Measurements from ENCODE around the gene DST. TPM values are rescaled to one million over a fixed set of nuclear protein-coding genes. Genes with fewer than 3 reads are reported as not detected.

Gene DST
- total RNA-seq, 1 experiment from 2014 or later: 241 TPM

DNA sequence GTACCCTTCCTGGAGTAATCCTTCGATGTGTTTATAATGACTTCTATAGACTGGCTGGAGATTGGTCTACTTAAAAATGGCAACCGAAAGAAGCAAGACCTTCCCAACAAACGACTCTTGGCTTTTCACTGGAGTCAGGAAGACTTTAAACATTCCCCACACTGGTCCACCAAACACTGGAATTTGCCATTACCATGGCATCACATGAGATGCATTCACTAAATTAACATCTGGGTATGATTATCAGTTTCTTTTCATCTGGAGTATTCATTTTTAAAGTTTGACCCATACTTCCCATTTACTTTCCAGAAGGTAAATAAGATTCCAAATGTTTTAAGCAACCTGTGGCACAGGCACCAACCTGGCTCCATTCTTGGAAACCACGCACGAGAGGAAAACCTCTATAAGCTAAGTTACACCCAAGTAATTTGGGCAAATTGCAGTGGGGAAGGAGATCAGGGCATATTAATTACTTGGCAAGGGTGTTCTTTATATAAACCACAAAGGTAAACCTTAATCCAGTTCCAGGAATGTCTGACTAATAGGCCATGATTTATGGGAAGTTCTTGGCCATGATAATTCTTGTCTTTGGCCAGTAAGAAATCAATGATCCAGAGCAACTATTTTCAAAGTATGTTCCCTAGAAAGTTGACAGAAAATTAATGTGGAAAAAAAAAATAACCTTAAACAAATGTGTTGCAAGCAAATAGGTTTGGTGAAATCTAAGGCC is 205.4 kb downstream of the DST start:
- Histone ChIP-seq H3K27me3 (ENCODE audit: low read length) (no peaks in the 10 kb centered on the region), H3K79me2 (ENCODE audit: low read length) (no peaks in the 10 kb centered on the region), H3K27ac (ENCODE audit: low read length) (no peak overlapping the region), H4K20me1 (ENCODE audit: insufficient read depth, low read depth, low read length) (no peaks in the 10 kb centered on the region), H3K4me1 (ENCODE audit: low read length) (no peaks in the 10 kb centered on the region), H3K9me2 (replicated peaks; ENCODE audit: insufficient read depth, low read length) (no peaks in the 10 kb centered on the region), H3K4me3 (ENCODE audit: low read length) (no peak overlapping the region), H3K9ac (ENCODE audit: low read length) (no peak overlapping the region), H3K36me3 (ENCODE audit: insufficient read depth, low read length) (no peaks in the 10 kb centered on the region), H3K9me3 (ENCODE audit: low read length) (peaks cover 11% of the 10 kb centered on the region), H3K4me2 (ENCODE audit: low read depth, low read length, poor library complexity, severe bottlenecking) (no peak overlapping the region), H2AFZ (ENCODE audit: low read length) (no peak overlapping the region)
- no peak for DNase-seq

- H3K9me3 ChIP-seq (ENCODE audit: low read length): peaks cover 11% of the 10 kb centered on the region
- H3K4me1 ChIP-seq (ENCODE audit: low read length): no peaks in the 10 kb centered on the region
- no peak overlapping the region for H3K4me2 ChIP-seq (ENCODE audit: low read depth, low read length, poor library complexity, severe bottlenecking)
- no peaks in the 10 kb centered on the region for H3K36me3 ChIP-seq (ENCODE audit: insufficient read depth, low read length)
- no peak overlapping the region for H3K9ac ChIP-seq (ENCODE audit: low read length)
- H3K9me2 ChIP-seq (replicated peaks; ENCODE audit: insufficient read depth, low read length): no peaks in the 10 kb centered on the region
- no peak for DNase-seq
- no peak overlapping the region for H3K4me3 ChIP-seq (ENCODE audit: low read length)
- H3K27ac ChIP-seq (ENCODE audit: low read length): no peak overlapping the region
- no peaks in the 10 kb centered on the region for H3K27me3 ChIP-seq (ENCODE audit: low read length)
- H3K79me2 ChIP-seq (ENCODE audit: low read length): no peaks in the 10 kb centered on the region
- no peak overlapping the region for H2AFZ ChIP-seq (ENCODE audit: low read length)
- no peaks in the 10 kb centered on the region for H4K20me1 ChIP-seq (ENCODE audit: insufficient read depth, low read depth, low read length)
These were observed 206.9 kb downstream of the DST start for GRCh38 chr6:56435754-56436153.

DNA sequence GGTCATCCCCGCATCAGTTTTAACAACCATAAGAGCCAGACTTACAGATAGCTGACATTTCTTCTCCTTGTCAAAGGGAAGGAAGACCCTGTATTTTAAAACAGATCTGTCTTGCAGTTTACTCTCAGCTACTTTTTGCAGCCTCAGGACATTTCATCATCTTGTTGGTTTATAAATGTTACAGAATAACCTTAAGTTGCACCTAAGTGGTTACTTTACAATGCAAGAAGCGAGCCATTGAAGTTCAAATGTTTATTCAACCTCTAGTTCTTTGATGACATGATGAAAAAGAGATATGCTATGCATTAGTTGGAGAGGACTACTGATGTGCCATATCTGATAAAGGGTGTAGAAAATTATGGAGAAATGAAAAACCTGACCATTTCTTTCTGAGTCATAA is 207.4 kb downstream of the DST start:
- Histone ChIP-seq H3K4me3 (ENCODE audit: low read length) (no peak overlapping the region), H3K36me3 (ENCODE audit: insufficient read depth, low read length) (no peaks in the 10 kb centered on the region), H2AFZ (ENCODE audit: low read length) (no peak overlapping the region), H3K79me2 (ENCODE audit: low read length) (no peaks in the 10 kb centered on the region), H3K4me1 (ENCODE audit: low read length) (no peaks in the 10 kb centered on the region), H3K27me3 (ENCODE audit: low read length) (no peaks in the 10 kb centered on the region), H3K9ac (ENCODE audit: low read length) (no peak overlapping the region), H3K9me2 (replicated peaks; ENCODE audit: insufficient read depth, low read length) (no peaks in the 10 kb centered on the region), H4K20me1 (ENCODE audit: insufficient read depth, low read depth, low read length) (no peaks in the 10 kb centered on the region), H3K27ac (ENCODE audit: low read length) (no peak overlapping the region), H3K9me3 (ENCODE audit: low read length) (peaks cover 11% of the 10 kb centered on the region), H3K4me2 (ENCODE audit: low read depth, low read length, poor library complexity, severe bottlenecking) (no peak overlapping the region)
- DNase-seq: no peak

GRCh38 chr6:56434606-56435005 is 208.1 kb downstream of the DST start:
- Histone ChIP-seq H3K9me2 (replicated peaks; ENCODE audit: insufficient read depth, low read length) (no peaks in the 10 kb centered on the region), H3K4me2 (ENCODE audit: low read depth, low read length, poor library complexity, severe bottlenecking) (no peak overlapping the region), H3K4me1 (ENCODE audit: low read length) (no peaks in the 10 kb centered on the region), H3K9ac (ENCODE audit: low read length) (no peak overlapping the region), H3K4me3 (ENCODE audit: low read length) (no peak overlapping the region), H4K20me1 (ENCODE audit: insufficient read depth, low read depth, low read length) (no peaks in the 10 kb centered on the region), H3K9me3 (ENCODE audit: low read length) (peaks cover 5% of the 10 kb centered on the region), H3K36me3 (ENCODE audit: insufficient read depth, low read length) (no peaks in the 10 kb centered on the region), H3K79me2 (ENCODE audit: low read length) (no peaks in the 10 kb centered on the region), H3K27me3 (ENCODE audit: low read length) (no peaks in the 10 kb centered on the region), H2AFZ (ENCODE audit: low read length) (no peak overlapping the region), H3K27ac (ENCODE audit: low read length) (no peak overlapping the region)
- DNase-seq: no peak

DNA sequence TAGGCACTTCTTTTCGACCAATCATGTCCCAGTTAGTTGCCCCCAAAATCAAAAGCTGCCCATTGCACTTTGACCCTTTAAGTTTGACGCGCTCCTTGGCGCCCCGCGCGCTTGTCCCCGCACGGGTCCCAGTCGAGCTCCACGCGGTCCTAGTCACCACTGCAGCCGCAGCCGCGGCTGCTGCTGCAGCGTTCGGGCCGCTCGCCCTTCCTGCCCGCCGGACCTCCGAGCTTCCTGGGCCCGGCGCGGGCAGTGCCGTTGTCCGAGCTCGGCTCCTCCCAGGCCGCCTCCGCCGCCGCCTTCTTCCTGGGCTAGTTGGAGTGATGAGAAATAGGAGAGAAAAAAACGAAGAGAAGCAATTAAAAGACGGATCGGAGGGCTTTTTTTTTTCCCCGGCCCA is 209.6 kb downstream of the DST start:
- no peaks in the 10 kb centered on the region for H3K36me3 ChIP-seq (ENCODE audit: insufficient read depth, low read length)
- no peak overlapping the region for H3K4me2 ChIP-seq (ENCODE audit: low read depth, low read length, poor library complexity, severe bottlenecking)
- no peaks in the 10 kb centered on the region for H3K79me2 ChIP-seq (ENCODE audit: low read length)
- H3K4me3 ChIP-seq (ENCODE audit: low read length): no peak overlapping the region
- no peaks in the 10 kb centered on the region for H3K27me3 ChIP-seq (ENCODE audit: low read length)
- H3K4me1 ChIP-seq (ENCODE audit: low read length): no peaks in the 10 kb centered on the region
- H3K9ac ChIP-seq (ENCODE audit: low read length): no peak overlapping the region
- DNase-seq: no peak
- no peaks in the 10 kb centered on the region for H4K20me1 ChIP-seq (ENCODE audit: insufficient read depth, low read depth, low read length)
- H3K9me2 ChIP-seq (replicated peaks; ENCODE audit: insufficient read depth, low read length): no peaks in the 10 kb centered on the region
- H2AFZ ChIP-seq (ENCODE audit: low read length): no peak overlapping the region
- no peaks in the 10 kb centered on the region for H3K9me3 ChIP-seq (ENCODE audit: low read length)
- H3K27ac ChIP-seq (ENCODE audit: low read length): no peak overlapping the region

DNA sequence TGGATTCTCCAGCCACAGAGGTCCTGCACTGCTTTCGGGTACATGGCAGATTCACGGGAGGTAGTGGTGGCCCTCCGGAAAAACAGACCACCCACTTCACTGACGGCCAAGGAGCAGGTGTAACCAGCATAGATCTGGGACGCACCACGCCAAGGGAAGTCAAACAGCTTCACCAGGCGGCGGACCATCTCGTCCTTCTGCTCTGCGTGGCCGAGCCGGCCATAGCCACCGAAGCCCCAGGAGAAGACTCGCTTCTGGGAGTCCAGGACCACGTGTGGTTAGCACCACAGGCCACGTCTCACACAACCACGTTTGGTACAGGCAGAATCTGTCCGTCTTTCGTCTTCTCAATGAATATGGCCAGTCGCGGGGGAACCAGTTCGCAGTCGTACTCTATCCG is 210.5 kb downstream of the DST start:
- H3K36me3 ChIP-seq (ENCODE audit: insufficient read depth, low read length): no peaks in the 10 kb centered on the region
- no peaks in the 10 kb centered on the region for H3K4me1 ChIP-seq (ENCODE audit: low read length)
- H4K20me1 ChIP-seq (ENCODE audit: insufficient read depth, low read depth, low read length): no peaks in the 10 kb centered on the region
- no peaks in the 10 kb centered on the region for H3K79me2 ChIP-seq (ENCODE audit: low read length)
- no peak overlapping the region for H3K4me2 ChIP-seq (ENCODE audit: low read depth, low read length, poor library complexity, severe bottlenecking)
- no peak overlapping the region for H3K9ac ChIP-seq (ENCODE audit: low read length)
- no peaks in the 10 kb centered on the region for H3K9me3 ChIP-seq (ENCODE audit: low read length)
- H3K9me2 ChIP-seq (replicated peaks; ENCODE audit: insufficient read depth, low read length): no peaks in the 10 kb centered on the region
- no peak overlapping the region for H3K4me3 ChIP-seq (ENCODE audit: low read length)
- no peak for DNase-seq
- H3K27ac ChIP-seq (ENCODE audit: low read length): no peak overlapping the region
- no peaks in the 10 kb centered on the region for H3K27me3 ChIP-seq (ENCODE audit: low read length)
- no peak overlapping the region for H2AFZ ChIP-seq (ENCODE audit: low read length)

- Histone ChIP-seq H4K20me1 (ENCODE audit: insufficient read depth, low read depth, low read length) (no peaks in the 10 kb centered on the region), H3K4me3 (ENCODE audit: low read length) (no peak overlapping the region), H2AFZ (ENCODE audit: low read length) (no peak overlapping the region), H3K9me2 (replicated peaks; ENCODE audit: insufficient read depth, low read length) (no peaks in the 10 kb centered on the region), H3K79me2 (ENCODE audit: low read length) (no peaks in the 10 kb centered on the region), H3K9me3 (ENCODE audit: low read length) (no peaks in the 10 kb centered on the region), H3K4me2 (ENCODE audit: low read depth, low read length, poor library complexity, severe bottlenecking) (no peak overlapping the region), H3K36me3 (ENCODE audit: insufficient read depth, low read length) (no peaks in the 10 kb centered on the region), H3K27me3 (ENCODE audit: low read length) (no peaks in the 10 kb centered on the region), H3K27ac (ENCODE audit: low read length) (no peak overlapping the region), H3K9ac (ENCODE audit: low read length) (no peak overlapping the region), H3K4me1 (ENCODE audit: low read length) (no peaks in the 10 kb centered on the region)
- no peak for DNase-seq
These were observed 211.8 kb downstream of the DST start for GRCh38 chr6:56430629-56431600.

DNA sequence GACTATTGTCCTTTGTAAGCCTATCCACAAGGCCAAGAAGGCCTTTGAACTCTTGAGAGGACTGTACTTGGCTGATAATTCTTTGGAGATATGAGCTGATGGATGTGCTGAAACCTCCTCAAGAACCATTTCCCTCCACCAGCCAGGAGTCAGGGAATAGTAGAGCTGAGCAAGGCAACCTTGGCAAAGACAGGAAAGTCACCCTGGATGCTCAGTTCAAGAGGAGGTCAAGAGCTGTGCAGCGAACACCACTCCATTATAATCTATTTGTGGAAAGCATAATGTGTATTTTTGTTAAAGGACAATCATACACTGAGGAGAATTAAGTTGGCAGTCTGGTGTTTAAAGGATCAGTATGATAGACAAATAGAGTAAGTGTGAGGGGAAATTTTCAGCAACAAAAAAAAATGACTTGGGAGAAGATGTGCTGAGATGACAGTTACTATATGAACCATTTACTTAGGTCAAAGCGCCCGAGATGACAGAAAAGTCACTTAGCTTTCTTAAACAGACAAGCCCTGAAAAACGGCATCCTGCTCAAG is 218.1 kb downstream of the DST start:
- no peak overlapping the region for H3K9ac ChIP-seq (ENCODE audit: low read length)
- no peak overlapping the region for H2AFZ ChIP-seq (ENCODE audit: low read length)
- H3K4me1 ChIP-seq (ENCODE audit: low read length): no peaks in the 10 kb centered on the region
- no peaks in the 10 kb centered on the region for H3K36me3 ChIP-seq (ENCODE audit: insufficient read depth, low read length)
- H4K20me1 ChIP-seq (ENCODE audit: insufficient read depth, low read depth, low read length): no peaks in the 10 kb centered on the region
- H3K79me2 ChIP-seq (ENCODE audit: low read length): no peaks in the 10 kb centered on the region
- no peak overlapping the region for H3K4me3 ChIP-seq (ENCODE audit: low read length)
- no peaks in the 10 kb centered on the region for H3K9me3 ChIP-seq (ENCODE audit: low read length)
- H3K27ac ChIP-seq (ENCODE audit: low read length): no peak overlapping the region
- no peak overlapping the region for H3K4me2 ChIP-seq (ENCODE audit: low read depth, low read length, poor library complexity, severe bottlenecking)
- no peak for DNase-seq
- H3K27me3 ChIP-seq (ENCODE audit: low read length): no peaks in the 10 kb centered on the region
- no peaks in the 10 kb centered on the region for H3K9me2 ChIP-seq (replicated peaks; ENCODE audit: insufficient read depth, low read length)

Measured in Karpas-422 (cell line).